ENCODE results near the gene TMEM42.

DNA sequence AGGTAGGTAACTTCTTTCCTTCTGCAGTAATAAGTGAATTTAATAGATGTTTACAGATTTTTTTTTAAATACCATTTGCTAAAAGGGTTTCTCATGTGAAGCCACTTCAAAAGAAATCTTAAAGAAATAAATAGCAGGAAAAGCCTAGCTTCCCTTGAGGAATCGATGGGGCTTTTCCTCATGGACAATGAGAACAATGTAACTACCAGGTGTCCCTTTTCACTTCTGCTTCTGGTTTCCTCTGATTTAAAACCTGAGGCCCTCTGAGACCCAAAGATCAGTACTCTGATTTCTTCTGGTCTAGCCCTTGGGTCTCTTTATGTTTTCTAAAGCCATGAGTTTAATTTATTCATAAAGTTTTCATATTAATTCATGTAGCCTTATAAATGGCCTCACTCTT is 13.1 kb upstream of the TMEM42 start:
- TF ChIP-seq POLR2AphosphoS5 (IDR thresholded peaks at IDR 0.05) (no peak), CTCF (IDR thresholded peaks at IDR 0.05) (no peak), EP300 (IDR thresholded peaks at IDR 0.05) (no peak)

All from sigmoid colon (tissue), 4 donors.